GM18870 (cell line): ENCODE data around the gene TGFB1.
"Not testable (repeated sequence)": the region's sequence is repeated elsewhere in the genome, so short reads cannot be mapped to it uniquely, and the experiment has no call there.

Source experiments
- ATAC-seq: cut with Tn5 transposase; IDR thresholded peaks from one replicate; pipeline ENCODE4 v1.9.1; 2021; ENCODE audit warnings: moderate library complexity; ENCODE audit not compliant: unreplicated experiment

The TGFB1 gene

GRCh38 chr19:41371119-41371518 lies 17.4 kb upstream of the TGFB1 start:
- not testable (repeated sequence) for ATAC-seq

- no peak for ATAC-seq
Measured at GRCh38 chr19:41369769-41370168, 16.0 kb upstream of the TGFB1 start.

- ATAC-seq = no peak
Measured at GRCh38 chr19:41367848-41368301, 14.2 kb upstream of the TGFB1 start.

GRCh38 chr19:41366089-41366488 lies 12.4 kb upstream of the TGFB1 start:
- ATAC-seq = no peak

- no peak for ATAC-seq
Measured at GRCh38 chr19:41364524-41365391, 11.0 kb upstream of the TGFB1 start.

- peak; percentile 77 for ATAC-seq
Measured at GRCh38 chr19:41363753-41364523, 10.2 kb upstream of the TGFB1 start, which contains the start of gene B9D2. Gene B9D2, minus strand, starts transcription at chr19:41364149. Its CDS starts 630 bp downstream, at chr19:41363519.

- peak; percentile 2 for ATAC-seq
Measured at GRCh38 chr19:41363371-41363752, 9.6 kb upstream of the TGFB1 start.

GRCh38 chr19:41362143-41362847 lies 8.6 kb upstream of the TGFB1 start:
- no peak for ATAC-seq

GRCh38 chr19:41359741-41360140 lies 6.0 kb upstream of the TGFB1 start:
- no peak for ATAC-seq

- ATAC-seq = no peak
Measured at GRCh38 chr19:41357746-41358145, 4.0 kb upstream of the TGFB1 start.

GRCh38 chr19:41356984-41357739 lies 3.4 kb upstream of the TGFB1 start:
- no peak for ATAC-seq

GRCh38 chr19:41355802-41356201 lies 2.1 kb upstream of the TGFB1 start:
- ATAC-seq = no peak

- no peak for ATAC-seq
Measured at GRCh38 chr19:41355035-41355434, 1.3 kb upstream of the TGFB1 start.

GRCh38 chr19:41354343-41354953 lies 726 bp upstream of the TGFB1 start:
- ATAC-seq = no peak

GRCh38 chr19:41352609-41353465 lies 885 bp downstream of the TGFB1 start:
- no peak for ATAC-seq

- no peak for ATAC-seq
Measured at GRCh38 chr19:41352279-41352608, 1.5 kb downstream of the TGFB1 start.

GRCh38 chr19:41351339-41352245 lies 2.1 kb downstream of the TGFB1 start:
- ATAC-seq = peak; percentile 38

GRCh38 chr19:41350735-41351338 lies 2.9 kb downstream of the TGFB1 start:
- no peak for ATAC-seq
